ENCODE data around the gene SRGAP3. TPM values are rescaled to one million over a fixed set of nuclear protein-coding genes. Genes with fewer than 3 reads are reported as not detected.

Gene SRGAP3
- total RNA-seq, 1 donor: 2.5 TPM

GRCh38 chr3:8966150-8966819, 283.2 kb downstream of the SRGAP3 start:
- peaks cover 20% of the 10 kb centered on the region for H3K79me2 ChIP-seq (ENCODE audit: insufficient read depth, low read length)
- no peaks in the 10 kb centered on the region for H3K36me3 ChIP-seq (ENCODE audit: insufficient read depth, low read length)
- no peaks in the 10 kb centered on the region for H4K20me1 ChIP-seq (ENCODE audit: insufficient read depth, low read length)
- H2AFZ ChIP-seq (ENCODE audit: low read length): no peak overlapping the region
- H3K27me3 ChIP-seq (ENCODE audit: insufficient read depth, low read length): peaks cover 7% of the 10 kb centered on the region
- H3K4me3 ChIP-seq (ENCODE audit: insufficient read depth, low read length): no peak overlapping the region
- no peaks in the 10 kb centered on the region for H3K9me3 ChIP-seq (ENCODE audit: low read depth, low read length)
- H3K4me2 ChIP-seq (ENCODE audit: insufficient read depth, low read length): no peak overlapping the region
- peaks cover 29% of the 10 kb centered on the region for H3K4me1 ChIP-seq (ENCODE audit: insufficient read depth, low read length)
- DNase-seq (ENCODE audit: insufficient read length, low spot score, missing footprints): no peak
- H3K27ac ChIP-seq (ENCODE audit: low read depth, low read length): no peak overlapping the region
- no peak for TF ChIP-seq CTCF (IDR thresholded peaks at IDR 0.05; ENCODE audit: extremely low read depth, low read depth, low read length)

DNA sequence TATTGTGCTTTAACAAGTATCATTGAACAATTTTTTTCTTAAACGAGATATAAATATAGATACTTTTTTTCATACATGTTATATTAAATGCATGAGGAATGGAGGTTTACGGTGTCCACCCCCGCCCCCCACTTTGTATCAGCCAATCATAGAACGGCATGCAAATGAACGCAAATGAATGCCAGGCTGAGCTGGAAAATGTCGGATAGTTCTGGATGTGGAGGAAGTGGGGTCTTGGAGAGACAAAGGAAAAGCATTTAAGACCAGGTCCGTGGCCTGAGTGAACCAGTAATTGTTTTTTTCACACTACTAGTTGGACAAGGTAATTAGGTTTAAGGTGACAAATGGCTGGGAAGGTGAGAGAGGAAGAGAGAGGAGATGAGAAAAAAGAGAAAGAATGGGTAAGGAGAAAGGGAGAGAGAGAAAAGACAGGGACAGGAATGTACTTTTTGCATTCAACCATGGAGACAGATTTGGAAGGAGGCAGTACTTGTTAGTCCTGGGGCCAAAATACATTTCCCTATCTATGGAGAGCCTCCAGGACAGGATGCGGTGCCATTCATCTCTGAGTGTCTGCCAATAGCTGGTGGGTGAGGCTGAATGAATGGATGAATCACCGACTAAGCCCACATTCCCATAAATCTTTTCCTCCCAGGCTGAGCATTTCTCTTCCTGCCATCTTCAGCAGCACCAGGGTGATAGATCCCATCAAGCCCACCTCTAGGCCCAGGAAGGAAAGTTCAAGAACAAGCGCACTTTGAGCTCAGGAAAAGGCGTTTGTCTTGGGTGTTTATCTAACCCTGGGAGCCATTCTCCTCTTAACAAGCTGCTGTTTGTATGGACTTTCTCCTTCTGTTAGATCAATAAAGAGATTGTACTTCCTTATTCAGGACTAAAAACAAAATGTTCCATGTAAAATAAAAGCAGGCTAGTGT, 284.7 kb downstream of the SRGAP3 start:
- H3K9me3 ChIP-seq (ENCODE audit: low read depth, low read length): no peaks in the 10 kb centered on the region
- H3K79me2 ChIP-seq (ENCODE audit: insufficient read depth, low read length): peaks cover 36% of the 10 kb centered on the region
- peaks cover 7% of the 10 kb centered on the region for H3K27me3 ChIP-seq (ENCODE audit: insufficient read depth, low read length)
- H4K20me1 ChIP-seq (ENCODE audit: insufficient read depth, low read length): no peaks in the 10 kb centered on the region
- no peak overlapping the region for H3K4me3 ChIP-seq (ENCODE audit: insufficient read depth, low read length)
- TF ChIP-seq CTCF (IDR thresholded peaks at IDR 0.05; ENCODE audit: extremely low read depth, low read depth, low read length): no peak
- DNase-seq (ENCODE audit: insufficient read length, low spot score, missing footprints): peak; percentile 81
- peak overlapping the region; percentile 42 for H3K27ac ChIP-seq (ENCODE audit: low read depth, low read length)
- peaks cover 29% of the 10 kb centered on the region for H3K4me1 ChIP-seq (ENCODE audit: insufficient read depth, low read length)
- peak overlapping the region; percentile 66 for H2AFZ ChIP-seq (ENCODE audit: low read length)
- no peaks in the 10 kb centered on the region for H3K36me3 ChIP-seq (ENCODE audit: insufficient read depth, low read length)
- peak overlapping the region; percentile 45 for H3K4me2 ChIP-seq (ENCODE audit: insufficient read depth, low read length)

DNA sequence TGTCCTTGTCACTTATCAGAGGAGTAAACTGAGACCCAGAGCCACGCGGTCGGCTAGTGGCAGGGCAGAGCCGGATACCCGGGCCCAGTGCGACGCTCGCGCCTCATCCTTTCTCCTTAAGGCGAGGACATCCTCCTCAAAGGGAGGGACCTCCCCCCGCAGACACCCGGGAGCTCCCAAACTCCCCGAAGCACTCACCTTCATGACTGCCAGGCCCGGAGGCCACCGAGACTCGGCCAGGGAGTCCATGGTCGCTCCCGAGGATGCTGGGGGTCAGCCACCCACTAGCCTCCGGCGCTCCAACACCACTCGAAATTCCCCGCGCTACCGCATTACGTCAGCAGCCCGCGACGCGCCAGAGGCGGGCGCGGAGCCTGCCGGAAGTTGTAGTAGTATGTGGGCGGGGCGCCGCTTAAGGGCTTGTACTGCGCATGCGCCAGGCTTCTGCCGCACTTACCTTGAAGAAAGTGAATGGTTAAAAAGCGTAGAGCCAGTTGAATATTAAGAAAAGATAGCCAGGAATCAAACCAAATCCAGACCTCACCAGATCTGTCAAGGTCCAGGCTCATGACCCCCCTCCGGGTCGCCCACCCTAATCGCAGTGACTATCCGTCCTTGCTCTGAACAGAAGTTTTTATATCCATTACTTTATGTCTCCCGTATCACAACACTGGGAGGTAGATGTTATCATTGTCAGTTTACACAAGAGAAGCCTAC, 286.2 kb downstream of the SRGAP3 start, which contains the start of gene RAD18:
TSS of gene RAD18 (minus strand) at position 336 of the 717 bp plus-strand sequence. CDS start at position 249, 87 bp downstream.
- peak within 1 kb of the TSS; percentile 100 for H3K4me2 ChIP-seq (ENCODE audit: insufficient read depth, low read length)

More for the DNA sequence above, 286.2 kb downstream of the SRGAP3 start, which contains the start of gene RAD18:
- Histone ChIP-seq H3K36me3 (ENCODE audit: insufficient read depth, low read length) (peaks cover 6% of the 10 kb centered on the region), H3K79me2 (ENCODE audit: insufficient read depth, low read length) (peaks cover 50% of the 10 kb centered on the region), H3K4me1 (ENCODE audit: insufficient read depth, low read length) (peaks cover 29% of the 10 kb centered on the region), H3K9me3 (ENCODE audit: low read depth, low read length) (no peaks in the 10 kb centered on the region), H3K27ac (ENCODE audit: low read depth, low read length) (peak within 1 kb of the TSS; percentile 85), H3K27me3 (ENCODE audit: insufficient read depth, low read length) (no peaks in the 10 kb centered on the region), H2AFZ (ENCODE audit: low read length) (peak within 1 kb of the TSS; percentile 94), H4K20me1 (ENCODE audit: insufficient read depth, low read length) (no peaks in the 10 kb centered on the region), H3K4me3 (ENCODE audit: insufficient read depth, low read length) (peak within 1 kb of the TSS; percentile 83)
- DNase-seq (ENCODE audit: insufficient read length, low spot score, missing footprints): peak; percentile 84
- no peak for TF ChIP-seq CTCF (IDR thresholded peaks at IDR 0.05; ENCODE audit: extremely low read depth, low read depth, low read length)
